Osteocyte (in vitro differentiated cells): ENCODE results near the gene B3GALNT2. TPM values are rescaled to one million over a fixed set of nuclear protein-coding genes. Genes with fewer than 3 reads are reported as not detected.

ENCODE experiments used
- DNase-seq: peaks from one replicate; pipeline ENCODE4 v3.0.0; 2021; ENCODE audit warnings: mixed read lengths; ENCODE audit not compliant: unreplicated experiment; ENCODE audit errors: extremely low spot score
- H3K27ac Mint-ChIP-seq: one replicate; pipeline ENCODE4 v1.8.0; 2021; ENCODE audit warnings: mild to moderate bottlenecking, mixed read lengths; ENCODE audit not compliant: unreplicated experiment
- H3K27me3 Mint-ChIP-seq: one replicate; pipeline ENCODE4 v1.8.0; 2021; ENCODE audit warnings: mixed read lengths; ENCODE audit not compliant: unreplicated experiment
- H3K36me3 Mint-ChIP-seq: one replicate; pipeline ENCODE4 v1.8.0; 2021; ENCODE audit warnings: mixed read lengths; ENCODE audit not compliant: unreplicated experiment
- H3K4me1 Mint-ChIP-seq: one replicate; pipeline ENCODE4 v1.8.0; 2021; ENCODE audit warnings: mixed read lengths; ENCODE audit not compliant: unreplicated experiment
- H3K4me3 Mint-ChIP-seq: one replicate; pipeline ENCODE4 v1.8.0; 2021; ENCODE audit warnings: mild to moderate bottlenecking, moderate library complexity, mixed read lengths; ENCODE audit not compliant: unreplicated experiment
- H3K9me3 Mint-ChIP-seq: one replicate; pipeline ENCODE4 v1.8.0; 2021; ENCODE audit warnings: mixed read lengths; ENCODE audit not compliant: unreplicated experiment
- CTCF ChIP-seq: fragments of 200-600 bp; sonication (generic); IDR thresholded peaks from 2 replicates; pipeline ENCODE4 v1.5.0; 2021; ENCODE audit warnings: antibody characterized with exemption, mild to moderate bottlenecking, moderate library complexity
- total RNA-seq: library from RNA; stranded (reverse); gene quantifications from 2 replicates; pipeline ENCODE4 v1.2.1, GENCODE V29; 2021

Gene B3GALNT2
- total RNA-seq, 1 donor from 2014 or later = 31.3 TPM

- DNase-seq = no peak
- H3K27ac Mint-ChIP-seq = no peak overlapping the region
- H3K4me3 Mint-ChIP-seq = no peak overlapping the region
- TF ChIP-seq CTCF = no peak
- H3K4me1 Mint-ChIP-seq = no peaks in the 10 kb centered on the region
- no peaks in the 10 kb centered on the region for H3K9me3 Mint-ChIP-seq
- H3K36me3 Mint-ChIP-seq = no peaks in the 10 kb centered on the region
- H3K27me3 Mint-ChIP-seq = no peaks in the 10 kb centered on the region
These were observed 21.1 kb upstream of the B3GALNT2 start for GRCh38 chr1:235525314-235525713.

- H3K27ac Mint-ChIP-seq = no peak overlapping the region
- H3K27me3 Mint-ChIP-seq = no peaks in the 10 kb centered on the region
- no peak overlapping the region for H3K4me3 Mint-ChIP-seq
- H3K4me1 Mint-ChIP-seq = no peaks in the 10 kb centered on the region
- no peak for TF ChIP-seq CTCF
- H3K36me3 Mint-ChIP-seq = no peaks in the 10 kb centered on the region
- H3K9me3 Mint-ChIP-seq = no peaks in the 10 kb centered on the region
- no peak for DNase-seq
These were observed 12.7 kb upstream of the B3GALNT2 start for GRCh38 chr1:235516862-235517446.

DNA sequence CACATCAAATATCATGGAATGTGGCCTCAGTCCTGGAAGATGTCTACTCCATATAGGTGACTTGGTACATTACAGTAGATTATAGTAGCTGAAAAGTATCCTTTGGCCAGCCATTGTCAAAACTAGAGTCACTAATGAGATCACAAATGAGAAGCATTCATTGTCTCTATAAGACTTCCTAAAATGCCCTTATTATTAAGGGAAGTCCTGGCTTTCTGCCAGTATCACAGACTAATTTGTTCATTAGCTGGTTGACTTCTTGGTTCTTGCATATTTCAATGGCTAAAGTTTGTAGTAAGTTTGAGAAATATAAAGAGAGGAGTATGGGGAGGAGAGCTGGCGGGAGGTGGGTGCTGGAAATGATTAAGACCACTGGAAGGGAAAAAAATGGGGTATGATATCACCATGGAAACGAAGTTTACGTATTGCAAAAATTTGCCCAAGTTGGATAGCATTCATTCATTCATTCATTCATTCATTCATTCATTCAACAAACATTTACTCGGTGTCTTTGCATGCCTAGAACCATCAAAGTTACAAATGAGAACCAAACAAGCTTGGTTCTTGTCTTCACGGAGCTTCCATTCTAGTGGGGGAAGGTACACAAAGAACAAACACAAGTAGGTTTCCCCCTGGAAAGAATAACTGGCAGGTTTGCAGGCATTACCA, 11.7 kb upstream of the B3GALNT2 start:
- no peaks in the 10 kb centered on the region for H3K27me3 Mint-ChIP-seq
- H3K4me1 Mint-ChIP-seq = no peaks in the 10 kb centered on the region
- no peak for DNase-seq
- H3K9me3 Mint-ChIP-seq = no peaks in the 10 kb centered on the region
- no peak overlapping the region for H3K4me3 Mint-ChIP-seq
- H3K27ac Mint-ChIP-seq = no peak overlapping the region
- no peak for TF ChIP-seq CTCF
- no peaks in the 10 kb centered on the region for H3K36me3 Mint-ChIP-seq

DNA sequence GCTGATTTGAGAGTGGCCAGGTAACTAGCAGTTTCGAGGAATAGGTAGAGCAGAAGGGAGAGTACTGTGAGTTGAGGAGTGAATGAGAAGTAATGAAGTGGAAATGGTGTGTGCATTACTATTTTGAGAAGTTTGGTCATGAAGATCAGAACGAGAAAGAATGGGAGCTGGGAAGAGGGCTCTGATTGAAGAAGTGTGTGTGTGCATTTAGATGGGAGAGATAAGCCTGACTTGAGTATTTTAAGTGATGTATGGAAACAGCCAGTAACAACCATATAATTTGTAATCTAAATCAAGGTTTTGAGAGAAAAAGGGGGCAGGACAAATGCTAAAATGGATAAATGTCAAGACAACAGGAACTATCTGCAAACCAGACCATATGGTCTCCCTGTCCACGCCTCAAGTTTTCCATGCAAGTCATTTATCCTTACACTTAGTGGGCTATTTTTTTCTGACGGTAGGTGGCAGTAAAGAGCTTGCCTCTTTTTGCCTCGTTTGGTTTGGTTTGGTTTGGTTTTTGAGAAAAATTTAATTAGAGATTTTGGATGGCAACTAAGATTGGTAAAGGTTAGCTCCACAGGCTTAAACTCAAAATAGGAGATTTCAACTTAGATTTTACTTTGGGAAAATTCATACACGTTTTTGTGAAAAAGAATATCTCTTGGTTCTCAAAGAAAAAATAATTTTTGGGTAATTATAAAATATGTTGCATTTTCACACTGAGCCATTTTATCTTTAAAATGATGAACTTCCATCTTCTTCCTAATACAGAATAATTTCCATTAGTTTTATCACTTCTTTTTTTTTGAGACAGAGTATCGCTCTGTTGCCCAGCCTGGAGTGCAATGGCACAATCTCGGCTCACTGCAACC, 9.5 kb upstream of the B3GALNT2 start:
- H3K9me3 Mint-ChIP-seq = no peaks in the 10 kb centered on the region
- no peaks in the 10 kb centered on the region for H3K4me1 Mint-ChIP-seq
- H3K27ac Mint-ChIP-seq = no peak overlapping the region
- H3K36me3 Mint-ChIP-seq = no peaks in the 10 kb centered on the region
- H3K4me3 Mint-ChIP-seq = no peak overlapping the region
- TF ChIP-seq CTCF = peak; percentile 89
- no peaks in the 10 kb centered on the region for H3K27me3 Mint-ChIP-seq
- no peak for DNase-seq
